K562 (cell line): ENCODE data around the gene MFSD11. TPM values are rescaled to one million over a fixed set of nuclear protein-coding genes. Genes with fewer than 3 reads are reported as not detected.

Experiments used
- BDP1 ChIP-seq: IDR thresholded peaks from 3 replicates; pipeline ENCODE4 v1.6.1; 2011; ENCODE audit not compliant: insufficient read length, insufficient read depth
- CCAR2 ChIP-seq: fragments of 200-400 bp; formaldehyde crosslinking; IDR thresholded peaks from 2 replicates; pipeline ENCODE4 v1.6.1; 2017; ENCODE audit warnings: mild to moderate bottlenecking, low read depth, low read length
- CXXC5 ChIP-seq: fragments of 250-450 bp; sonication (Bioruptor Pico); IDR thresholded peaks from 2 replicates; pipeline ENCODE4 v1.8.0; 2022; ENCODE audit warnings: inconsistent platforms, mild to moderate bottlenecking, moderate library complexity
- ELK1 ChIP-seq: sonication (generic); formaldehyde crosslinking; IDR thresholded peaks from 2 replicates; pipeline ENCODE4 v1.8.1; 2022; ENCODE audit warnings: missing genetic modification reagents
- EZH2 ChIP-seq: IDR thresholded peaks from 2 replicates; pipeline ENCODE4 v1.6.1; 2012; ENCODE audit warnings: low read depth, mild to moderate bottlenecking, inconsistent platforms, low read length, borderline replicate concordance
- HDAC1 ChIP-seq, 2 experiments: fragments of 450-650 bp; IDR thresholded peaks; 2 replicates each; pipeline ENCODE4 v1.6.1; 2016 to 2017; ENCODE audit warnings: inconsistent platforms in 1 of 2, mild to moderate bottlenecking in 1 of 2, moderate library complexity in 1 of 2
- HIVEP1 ChIP-seq: fragments of 250-450 bp; sonication (Bioruptor Pico); IDR thresholded peaks from 2 replicates; pipeline ENCODE4 v1.4.0; 2020; ENCODE audit warnings: mild to moderate bottlenecking
- ILK ChIP-seq: fragments of 450-650 bp; IDR thresholded peaks from 2 replicates; pipeline ENCODE4 v1.6.1; 2016; ENCODE audit warnings: missing genetic modification characterization, low read depth, mild to moderate bottlenecking, missing compliant biosample characterization, moderate library complexity, borderline replicate concordance
- KLF10 ChIP-seq: fragments of 250-450 bp; sonication (Bioruptor Pico); IDR thresholded peaks from 2 replicates; pipeline ENCODE4 v1.6.1; 2021; ENCODE audit warnings: matching md5 sums
- KLF6 ChIP-seq: fragments of 250-450 bp; sonication (Bioruptor Pico); IDR thresholded peaks from 2 replicates; pipeline ENCODE4 v1.4.0; 2020; ENCODE audit warnings: mild to moderate bottlenecking, moderate library complexity, borderline replicate concordance
- L3MBTL2 ChIP-seq: fragments of 450-650 bp; IDR thresholded peaks from 2 replicates; pipeline ENCODE4 v1.6.1; 2016; ENCODE audit warnings: mild to moderate bottlenecking, moderate library complexity
- NCOA2 ChIP-seq, 2 experiments: fragments of 450-650 bp; IDR thresholded peaks; 2 replicates each; pipeline ENCODE4 v1.6.1; 2018; ENCODE audit warnings: mild to moderate bottlenecking in 2 of 2, moderate library complexity in 1 of 2; ENCODE audit not compliant: partially characterized antibody in 2 of 2
- NCOA4 ChIP-seq: fragments of 450-650 bp; IDR thresholded peaks from 2 replicates; pipeline ENCODE4 v1.6.1; 2018; ENCODE audit warnings: mild to moderate bottlenecking; ENCODE audit not compliant: partially characterized antibody
- PHF21A ChIP-seq: fragments of 450-650 bp; IDR thresholded peaks from 2 replicates; pipeline ENCODE4 v1.6.1; 2017; ENCODE audit warnings: low read depth, borderline replicate concordance
- PHF8 ChIP-seq: fragments of 200-600 bp; sonication (generic); IDR thresholded peaks from 2 replicates; pipeline ENCODE4 v1.6.1; 2012; ENCODE audit warnings: mixed run types, mild to moderate bottlenecking, inconsistent platforms, low read length, moderate library complexity, borderline replicate concordance
- PHTF2 ChIP-seq: fragments of 250-450 bp; sonication (Bioruptor Pico); IDR thresholded peaks from 2 replicates; pipeline ENCODE4 v1.5.0; 2021; ENCODE audit warnings: mild to moderate bottlenecking
- POLR2A ChIP-seq: fragments of 450-650 bp; conservative IDR thresholded peaks from 2 replicates; pipeline ENCODE4 v1.6.1; 2016
- SOX6 ChIP-seq: fragments of 450-650 bp; IDR thresholded peaks from 2 replicates; pipeline ENCODE4 v1.6.1; 2014; ENCODE audit warnings: mild to moderate bottlenecking
- SP1 ChIP-seq: sonication (generic); formaldehyde crosslinking; IDR thresholded peaks from 2 replicates; pipeline ENCODE4 v1.8.1; 2022; ENCODE audit warnings: mild to moderate bottlenecking, missing genetic modification reagents
- TAF7 ChIP-seq: fragments of 450-650 bp; IDR thresholded peaks from 2 replicates; pipeline ENCODE4 v1.6.1; 2016; ENCODE audit warnings: missing genetic modification characterization, missing compliant biosample characterization
- XRCC4 ChIP-seq: IDR thresholded peaks from one replicate; pipeline ENCODE4 v1.6.1; 2011; ENCODE audit not compliant: insufficient read depth, insufficient read length; ENCODE audit errors: extremely low read depth
- ZNF143 ChIP-seq: sonication (generic); formaldehyde crosslinking; IDR thresholded peaks from 2 replicates; pipeline ENCODE4 v1.9.0; 2022; ENCODE audit warnings: mild to moderate bottlenecking, missing genetic modification reagents
- ZNF212 ChIP-seq: fragments of 450-650 bp; formaldehyde crosslinking; IDR thresholded peaks from 2 replicates; pipeline ENCODE4 v1.4.0; 2020; ENCODE audit warnings: mild to moderate bottlenecking
- ZNF347 ChIP-seq: fragments of 450-650 bp; formaldehyde crosslinking; IDR thresholded peaks from 2 replicates; pipeline ENCODE4 v1.4.0; 2020; ENCODE audit warnings: low read depth, mild to moderate bottlenecking, moderate library complexity
- ZNF57 ChIP-seq: fragments of 450-650 bp; formaldehyde crosslinking; IDR thresholded peaks from 2 replicates; pipeline ENCODE4 v1.4.0; 2020; ENCODE audit warnings: mild to moderate bottlenecking, moderate library complexity
- ZNF764 ChIP-seq: fragments of 250-450 bp; sonication (Bioruptor Pico); IDR thresholded peaks from 2 replicates; pipeline ENCODE4 v1.4.0; 2020; ENCODE audit warnings: low read depth, mild to moderate bottlenecking, moderate library complexity
- ZNF785 ChIP-seq: fragments of 250-450 bp; sonication (Bioruptor Pico); IDR thresholded peaks from 2 replicates; pipeline ENCODE4 v1.4.0; 2020; ENCODE audit warnings: mild to moderate bottlenecking
- polyA plus RNA-seq, 8 experiments: library from polyadenylated mRNA; depleted of rRNA in 4 of 8; stranded (reverse) in 5 of 8; unstranded in 3 of 8; fragments of >200 nt; fragmentation: Nextera tagmentation in 2 of 8; fragmentation: Illumina TruSeq in 1 of 8; extraction: Ambion mirVana in 2 of 8; extraction: Trizol in 1 of 8; gene quantifications; 2 replicates each; pipeline versions ENCODE4 v1.2.1 to v1.2.3, GENCODE V29; 2011 to 2014; ENCODE audit warnings: inconsistent platforms in 1 of 8, missing spikeins in 1 of 8
- total RNA-seq, 7 experiments: library from RNA; depleted of rRNA in 6 of 7; stranded (reverse); fragments of >200 nt in 6 of 7; fragmentation: Illumina TruSeq in 2 of 7; extraction: Trizol in 2 of 7; gene quantifications; 2 replicates each; pipeline versions ENCODE4 v1.2.1 to v1.2.3, GENCODE V29; 2011 to 2021; ENCODE audit warnings: low replicate concordance in 1 of 7
- TF ChIP-seq, protein P1 (sequence below), 2 experiments: fragments of 450-650 bp; conservative IDR thresholded peaks; 2 replicates each; pipeline ENCODE4 v1.6.1; 2017; ENCODE audit warnings: mild to moderate bottlenecking in 2 of 2, moderate library complexity in 2 of 2
- TF ChIP-seq, protein P2 (sequence below): sonication (generic); formaldehyde crosslinking; IDR thresholded peaks from 2 replicates; pipeline ENCODE4 v1.5.0; 2020; ENCODE audit warnings: missing genetic modification reagents

MFSD11 gene
- total and polyA plus RNA-seq, 9 of the 15 experiments (the other 6 are each of a cell fraction or from before 2014, with no cell fraction given): 14.4 to 24.5 (median 19.9) TPM

- peak; percentile 99 for TF ChIP-seq PHF8
- TF ChIP-seq TAF7 (tag): peak; percentile 94
- peak; percentile 97 for TF ChIP-seq SP1 (CRISPR knock-in tag)
- peak; percentile 83 for TF ChIP-seq CXXC5 (CRISPR knock-in tag)
- TF ChIP-seq EZH2: no peak
- no peak for TF ChIP-seq NCOA2 (IDR thresholded peaks at IDR 0.05; ENCODE audit: partially characterized antibody in 2 of 2)
- TF ChIP-seq SOX6: 0 out of 2 replicates have a peak, but pooled peaks have one; percentile 22
- TF ChIP-seq ZNF347 (CRISPR knock-in tag): no peak
- TF ChIP-seq ILK (tag): no peak
- no peak for TF ChIP-seq KLF10 (CRISPR knock-in tag)
- TF ChIP-seq HIVEP1: no peak
- no peak for TF ChIP-seq ZNF212
- 0 out of 2 replicates have a peak, but pooled peaks have one; percentile 5 for TF ChIP-seq ZNF764 (CRISPR knock-in tag)
- TF ChIP-seq ZNF57: no peak
- TF ChIP-seq ZNF143 (CRISPR knock-in tag): no peak
- TF ChIP-seq KLF6 (CRISPR knock-in tag): no peak
- TF ChIP-seq L3MBTL2: no peak
- TF ChIP-seq ELK1: no peak
- no peak for TF ChIP-seq PHTF2 (CRISPR knock-in tag)
- no peak for TF ChIP-seq BDP1
- TF ChIP-seq, protein P1, sequence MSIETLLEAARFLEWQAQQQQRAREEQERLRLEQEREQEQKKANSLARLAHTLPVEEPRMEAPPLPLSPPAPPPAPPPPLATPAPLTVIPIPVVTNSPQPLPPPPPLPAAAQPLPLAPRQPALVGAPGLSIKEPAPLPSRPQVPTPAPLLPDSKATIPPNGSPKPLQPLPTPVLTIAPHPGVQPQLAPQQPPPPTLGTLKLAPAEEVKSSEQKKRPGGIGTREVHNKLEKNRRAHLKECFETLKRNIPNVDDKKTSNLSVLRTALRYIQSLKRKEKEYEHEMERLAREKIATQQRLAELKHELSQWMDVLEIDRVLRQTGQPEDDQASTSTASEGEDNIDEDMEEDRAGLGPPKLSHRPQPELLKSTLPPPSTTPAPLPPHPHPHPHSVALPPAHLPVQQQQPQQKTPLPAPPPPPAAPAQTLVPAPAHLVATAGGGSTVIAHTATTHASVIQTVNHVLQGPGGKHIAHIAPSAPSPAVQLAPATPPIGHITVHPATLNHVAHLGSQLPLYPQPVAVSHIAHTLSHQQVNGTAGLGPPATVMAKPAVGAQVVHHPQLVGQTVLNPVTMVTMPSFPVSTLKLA (conservative IDR thresholded peaks at IDR 0.05): peak in 1 of 2 experiments; percentile 7
- TF ChIP-seq HDAC1 (IDR thresholded peaks at IDR 0.05): peak in 1 of 2 experiments; percentile 92; a peak in 2 of 4 replicates
- no peak for TF ChIP-seq NCOA4
- no peak for TF ChIP-seq XRCC4
- peak; percentile 100 for TF ChIP-seq POLR2A
- TF ChIP-seq ZNF785 (CRISPR knock-in tag): no peak
- TF ChIP-seq, protein P2, sequence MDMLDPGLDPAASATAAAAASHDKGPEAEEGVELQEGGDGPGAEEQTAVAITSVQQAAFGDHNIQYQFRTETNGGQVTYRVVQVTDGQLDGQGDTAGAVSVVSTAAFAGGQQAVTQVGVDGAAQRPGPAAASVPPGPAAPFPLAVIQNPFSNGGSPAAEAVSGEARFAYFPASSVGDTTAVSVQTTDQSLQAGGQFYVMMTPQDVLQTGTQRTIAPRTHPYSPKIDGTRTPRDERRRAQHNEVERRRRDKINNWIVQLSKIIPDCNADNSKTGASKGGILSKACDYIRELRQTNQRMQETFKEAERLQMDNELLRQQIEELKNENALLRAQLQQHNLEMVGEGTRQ (CRISPR knock-in tag): no peak
- TF ChIP-seq PHF21A: peak; percentile 49; the same call in 1 of the 2 replicates
- TF ChIP-seq CCAR2: no peak
Observed at GRCh38 chr17:76737082-76737675, 740 bp upstream of the MFSD11 start, which contains the start of gene SRSF2 (continued).
